Stomach (tissue), 19 donors: ENCODE data around the gene TMEM52. TPM values are rescaled to one million over a fixed set of nuclear protein-coding genes. Genes with fewer than 3 reads are reported as not detected.

Experiments
- DNase-seq, 2 donors: peaks; one replicate each; pipeline versions ENCODE4 v3.0.0 to v3.0.0-alpha.2; 2013 to 2019
- H3K27ac ChIP-seq, 5 donors: fragments of 200-600 bp in 4 of 5; sonication (generic) in 4 of 5; one replicate each; pipeline ENCODE4 v1.5.1; 2013 to 2019; ENCODE audit warnings: mild to moderate bottlenecking in 1 of 5, moderate library complexity in 1 of 5
- H3K27me3 ChIP-seq, 3 donors: fragments of 200-600 bp; sonication (generic); one replicate each; pipeline ENCODE4 v1.5.1; 2017 to 2019; ENCODE audit warnings: mixed run types in 1 of 3
- H3K36me3 ChIP-seq, 4 donors: fragments of 200-600 bp; sonication (generic); 1 replicate in 3 of 4; 2 replicates in 1 of 4; pipeline ENCODE4 v1.5.1; 2016 to 2019
- H3K4me1 ChIP-seq, 4 donors: fragments of 200-600 bp; sonication (generic); one replicate each; pipeline ENCODE4 v1.5.1; 2016 to 2019
- H3K4me3 ChIP-seq, 4 donors: fragments of 200-600 bp; sonication (generic) in 3 of 4; one replicate each; pipeline ENCODE4 v1.5.1; 2016 to 2019; ENCODE audit warnings: mild to moderate bottlenecking in 1 of 4
- H3K9me3 ChIP-seq, 4 donors: fragments of 200-600 bp; sonication (generic); one replicate each; pipeline ENCODE4 v1.5.1; 2016 to 2019
- EP300 ChIP-seq: sonication (generic); formaldehyde crosslinking; IDR thresholded peaks from one replicate; pipeline ENCODE4 v1.6.1; 2017; ENCODE audit warnings: antibody characterized with exemption
- POLR2A ChIP-seq, 4 donors: fragments of 450-650 bp; IDR thresholded peaks; one replicate each; pipeline ENCODE4 v1.6.1; 2016; ENCODE audit warnings: antibody characterized with exemption in 4 of 4, control low read depth in 2 of 4, mild to moderate bottlenecking in 1 of 4, moderate library complexity in 1 of 4
- POLR2AphosphoS5 ChIP-seq, 3 donors: sonication (generic); formaldehyde crosslinking; IDR thresholded peaks; one replicate each; pipeline ENCODE4 v1.6.1; 2016; ENCODE audit warnings: antibody characterized with exemption in 3 of 3
- WGBS, 5 donors: extraction: QIAGEN DNeasy Blood & Tissue Kit in 3 of 5; methylation state at CpG; one replicate each; pipeline versions ENCODE4 v1.1.5 to v1.1.7; 2013 to 2018; 5-methylcytosine and 5-hydroxymethylcytosine counted together
- intact Hi-C: fragments of 100-400 bp; cut with DNase I; formaldehyde crosslinking; loops from one replicate; pipeline ENCODE4 v1.15.1; 2023; ENCODE audit warnings: low total_unique reads
- long read RNA-seq, 10 donors: transcript quantifications; one replicate each; lab custom pipeline, GENCODE V29; 2026
- polyA plus RNA-seq, 3 donors: library from polyadenylated mRNA; stranded (reverse); fragments of 200-250 nt; gene quantifications; one replicate each; pipeline ENCODE4 v1.2.3, GENCODE V29; 2013
- total RNA-seq, 5 donors: library from RNA; depleted of rRNA; stranded (reverse); fragments of >200 nt; gene quantifications; one replicate each; pipeline versions ENCODE4 v1.1.0 to v1.2.3, GENCODE V29; 2014 to 2016
- TF ChIP-seq, protein P1 (sequence below), 7 experiments: fragments of 450-650 bp in 4 of 7; fragments of 200-600 bp in 3 of 7; sonication (generic) in 3 of 7; IDR thresholded peaks; one replicate each; pipeline ENCODE4 v1.5.1; 2016 to 2019; ENCODE audit warnings: antibody characterized with exemption in 7 of 7, control low read depth in 2 of 7, mild to moderate bottlenecking in 1 of 7
- donor health status: healthy with polysubstance abuse.
- donor health status: Bipolar disorder and iron deficiency.
- donor health status: healthy.

The TMEM52 gene
- total RNA-seq: 1 to 10 TPM in 1 of 5 donors, not detected in 4; 9.8 TPM
- 10 to 100 TPM in 1 of 3 donors, 1 to 10 TPM in 2; 5.0 to 10.4 (median 6.2) TPM for polyA plus RNA-seq
- long read RNA-seq, donor 1: 0 reads
- long read RNA-seq, donor 2: 0 reads
- long read RNA-seq, donor 3, partial matches to known transcripts: 0 of 3 reads
- long read RNA-seq, donor 3, other reads (novel, unspliced or antisense): 0 of 3 reads
- long read RNA-seq, donor 4: 0 reads
- long read RNA-seq, donor 5: 0 reads
- long read RNA-seq, donor 6: 0 reads
- long read RNA-seq, donor 7, partial matches to known transcripts: 0 of 1 reads
- long read RNA-seq, donor 7, other reads (novel, unspliced or antisense): 0 of 1 reads
- long read RNA-seq, donor 8, partial matches to known transcripts: 0 of 3 reads
- long read RNA-seq, donor 8, other reads (novel, unspliced or antisense): 0 of 3 reads
- long read RNA-seq, donor 9: 0 reads
- long read RNA-seq, donor 10: 0 reads

DNA sequence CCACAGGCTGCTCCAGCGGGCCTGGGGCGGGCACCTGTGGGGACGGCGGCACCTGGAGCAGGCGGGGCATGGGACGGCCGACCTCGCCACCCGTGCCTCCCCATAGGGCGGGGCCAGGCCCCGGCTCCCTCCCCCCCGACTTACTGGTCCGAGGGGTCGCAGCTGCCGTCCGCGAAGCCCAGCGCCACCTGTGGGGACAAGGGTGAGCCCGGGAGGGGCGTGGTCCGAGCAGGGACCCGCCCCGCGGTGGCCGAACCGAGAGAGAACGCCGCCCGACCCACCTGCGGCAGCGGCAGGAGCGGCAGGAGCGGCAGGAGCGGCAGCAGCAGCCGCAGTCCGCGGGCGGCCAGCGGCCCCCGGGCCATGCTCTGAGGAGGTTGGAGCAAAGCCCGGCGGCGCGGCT is at the start of gene TMEM52:
Gene TMEM52, minus strand, starts transcription at position 379 of the 403 bp plus-strand sequence. Its CDS starts 14 bp downstream, at position 365.
- intact Hi-C loops: no loop called here
- Histone ChIP-seq H3K27ac (peak within 1 kb of the TSS; percentile 71 to 84 (median 74)), H3K4me1 (peaks cover 18 to 35% (median 31%) of the 10 kb centered on the region in 4 donors), H3K9me3 (no peaks in the 10 kb centered on the region), H3K27me3 (peaks cover 0 to 4% (median 0%) of the 10 kb centered on the region in 3 donors), H3K4me3 (peak within 1 kb of the TSS; percentile 54 to 68 (median 58)), H3K36me3 (no peaks in the 10 kb centered on the region)
- TF ChIP-seq EP300 (no peak), POLR2AphosphoS5 (IDR thresholded peaks at IDR 0.05) (peak in 1 of 3 donors; percentile 80), POLR2A (IDR thresholded peaks at IDR 0.05) (peak in 1 of 4 donors; percentile 50)
- WGBS, 5 donors: 0 to 15% (median 1%) methylated on average over 4 to 44 of the region's 44 CpGs; no CpG with 5 or more reads in 1 of the 5 donors
- DNase-seq: no peak

DNA sequence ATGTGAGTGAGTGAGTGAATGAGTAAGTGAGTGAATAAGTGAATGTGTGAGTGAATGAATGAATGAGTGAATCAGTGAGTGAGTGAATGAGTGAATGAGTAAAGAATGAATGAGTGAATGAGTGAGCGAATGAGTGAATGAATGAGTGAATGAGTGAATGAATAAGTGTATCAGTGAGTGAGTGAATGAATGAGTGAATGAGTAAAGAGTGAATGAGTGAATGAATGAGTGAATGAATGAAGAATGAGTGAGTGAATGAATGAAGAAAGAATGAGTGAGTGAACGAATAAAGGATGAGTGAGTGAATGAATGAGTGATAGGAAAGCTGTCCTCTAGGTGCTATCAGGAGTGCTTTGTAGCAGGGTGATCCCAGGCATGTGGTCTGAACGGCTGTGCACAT is 48.8 kb upstream of the TMEM52 start:
- Histone ChIP-seq H3K27ac (no peak overlapping the region), H3K36me3 (no peaks in the 10 kb centered on the region), H3K9me3 (no peaks in the 10 kb centered on the region), H3K4me3 (no peak overlapping the region), H3K27me3 (peaks cover 0 to 78% (median 18%) of the 10 kb centered on the region in 3 donors), H3K4me1 (no peaks in the 10 kb centered on the region)
- DNase-seq: no peak
- TF ChIP-seq POLR2A (IDR thresholded peaks at IDR 0.05) (no peak), POLR2AphosphoS5 (IDR thresholded peaks at IDR 0.05) (no peak), EP300 (no peak)
- TF ChIP-seq, protein P1, sequence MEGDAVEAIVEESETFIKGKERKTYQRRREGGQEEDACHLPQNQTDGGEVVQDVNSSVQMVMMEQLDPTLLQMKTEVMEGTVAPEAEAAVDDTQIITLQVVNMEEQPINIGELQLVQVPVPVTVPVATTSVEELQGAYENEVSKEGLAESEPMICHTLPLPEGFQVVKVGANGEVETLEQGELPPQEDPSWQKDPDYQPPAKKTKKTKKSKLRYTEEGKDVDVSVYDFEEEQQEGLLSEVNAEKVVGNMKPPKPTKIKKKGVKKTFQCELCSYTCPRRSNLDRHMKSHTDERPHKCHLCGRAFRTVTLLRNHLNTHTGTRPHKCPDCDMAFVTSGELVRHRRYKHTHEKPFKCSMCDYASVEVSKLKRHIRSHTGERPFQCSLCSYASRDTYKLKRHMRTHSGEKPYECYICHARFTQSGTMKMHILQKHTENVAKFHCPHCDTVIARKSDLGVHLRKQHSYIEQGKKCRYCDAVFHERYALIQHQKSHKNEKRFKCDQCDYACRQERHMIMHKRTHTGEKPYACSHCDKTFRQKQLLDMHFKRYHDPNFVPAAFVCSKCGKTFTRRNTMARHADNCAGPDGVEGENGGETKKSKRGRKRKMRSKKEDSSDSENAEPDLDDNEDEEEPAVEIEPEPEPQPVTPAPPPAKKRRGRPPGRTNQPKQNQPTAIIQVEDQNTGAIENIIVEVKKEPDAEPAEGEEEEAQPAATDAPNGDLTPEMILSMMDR (IDR thresholded peaks at IDR 0.05): no peak
- 65 to 89% (median 79%) methylated on average over 3 of the region's 3 CpGs for WGBS, 5 donors
- intact Hi-C loops: no loop called here

DNA sequence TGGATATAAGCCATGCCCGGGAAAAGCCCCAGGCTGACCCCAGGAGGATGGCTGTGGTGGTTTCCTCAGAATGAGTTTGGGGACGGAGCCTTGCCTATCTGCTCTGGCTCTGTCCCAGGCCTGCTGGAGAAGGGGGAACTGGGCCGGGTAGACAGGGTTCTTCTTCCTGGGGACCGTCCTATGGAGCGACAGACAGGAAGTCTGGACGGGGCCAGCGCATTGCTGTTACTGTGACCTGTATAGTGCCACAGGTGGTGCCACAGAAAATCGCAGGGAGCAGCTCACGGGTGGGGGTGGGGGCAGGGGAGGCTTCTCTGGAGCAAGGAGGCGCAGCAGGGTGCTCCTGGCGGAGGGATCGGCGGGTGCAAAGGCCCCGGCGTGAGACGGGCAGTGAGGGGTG is 48.1 kb upstream of the TMEM52 start:
- H3K27me3 ChIP-seq: peaks cover 0 to 70% (median 18%) of the 10 kb centered on the region in 3 donors
- H3K4me3 ChIP-seq: no peak overlapping the region
- no peaks in the 10 kb centered on the region for H3K4me1 ChIP-seq
- TF ChIP-seq POLR2A (IDR thresholded peaks at IDR 0.05) (no peak), EP300 (no peak), POLR2AphosphoS5 (IDR thresholded peaks at IDR 0.05) (no peak)
- TF ChIP-seq, protein P1 (IDR thresholded peaks at IDR 0.05): no peak
- 66 to 82% (median 72%) methylated on average over 15 to 16 of the region's 16 CpGs for WGBS, 5 donors
- no peaks in the 10 kb centered on the region for H3K9me3 ChIP-seq
- no peak overlapping the region for H3K27ac ChIP-seq
- no peaks in the 10 kb centered on the region for H3K36me3 ChIP-seq
- intact Hi-C loops: no loop called here
- DNase-seq: no peak

DNA sequence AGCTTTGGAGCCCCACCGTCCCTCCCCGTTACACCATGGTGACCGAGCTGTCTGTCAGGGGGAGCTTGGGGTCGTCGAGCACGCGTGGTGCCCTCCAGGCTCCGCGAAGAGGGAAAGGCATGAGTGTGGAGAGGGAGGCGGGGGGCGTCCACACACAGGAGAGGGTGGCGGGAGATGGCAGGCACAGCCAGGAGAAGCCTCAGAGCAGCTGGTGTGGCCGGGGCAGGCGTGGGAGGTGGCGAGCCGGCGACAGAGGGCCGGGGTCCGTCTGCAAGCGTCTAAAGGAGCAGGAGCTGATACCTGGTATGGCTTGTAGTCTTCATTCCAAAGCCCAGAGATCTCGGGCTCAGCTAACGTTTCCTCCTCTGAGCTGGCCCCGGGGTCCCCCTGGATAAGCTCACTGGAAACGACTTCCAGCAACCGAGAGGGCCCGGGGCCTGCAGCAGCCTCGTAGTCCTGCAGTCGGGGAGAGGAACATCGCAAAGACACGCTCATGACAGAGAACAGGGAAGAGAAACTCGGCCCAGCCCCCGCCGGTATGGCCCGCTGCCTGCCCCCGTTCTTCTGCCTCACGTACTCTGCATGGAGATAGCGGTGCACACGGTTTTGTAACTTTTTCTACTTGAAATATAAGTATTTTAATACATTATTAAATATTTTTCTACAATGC is 47.1 kb upstream of the TMEM52 start:
- WGBS, 5 donors: 56 to 72% (median 66%) methylated on average over 38 of the region's 38 CpGs
- DNase-seq: no peak
- Histone ChIP-seq H3K4me1 (no peaks in the 10 kb centered on the region), H3K27ac (no peak overlapping the region), H3K4me3 (no peak overlapping the region), H3K36me3 (no peaks in the 10 kb centered on the region), H3K27me3 (peaks cover 0 to 73% (median 18%) of the 10 kb centered on the region in 3 donors), H3K9me3 (no peaks in the 10 kb centered on the region)
- intact Hi-C loops: no loop called here
- TF ChIP-seq, protein P1 (IDR thresholded peaks at IDR 0.05): no peak
- TF ChIP-seq POLR2AphosphoS5 (IDR thresholded peaks at IDR 0.05) (no peak), EP300 (no peak)
